Measurements from ENCODE around the gene CSF2RB. TPM values are rescaled to one million over a fixed set of nuclear protein-coding genes. Genes with fewer than 3 reads are reported as not detected.

The CSF2RB gene
- total RNA-seq (ENCODE audit: low replicate concordance) = 0.03 TPM in 1 of 2 replicates, not detected in the other

DNA sequence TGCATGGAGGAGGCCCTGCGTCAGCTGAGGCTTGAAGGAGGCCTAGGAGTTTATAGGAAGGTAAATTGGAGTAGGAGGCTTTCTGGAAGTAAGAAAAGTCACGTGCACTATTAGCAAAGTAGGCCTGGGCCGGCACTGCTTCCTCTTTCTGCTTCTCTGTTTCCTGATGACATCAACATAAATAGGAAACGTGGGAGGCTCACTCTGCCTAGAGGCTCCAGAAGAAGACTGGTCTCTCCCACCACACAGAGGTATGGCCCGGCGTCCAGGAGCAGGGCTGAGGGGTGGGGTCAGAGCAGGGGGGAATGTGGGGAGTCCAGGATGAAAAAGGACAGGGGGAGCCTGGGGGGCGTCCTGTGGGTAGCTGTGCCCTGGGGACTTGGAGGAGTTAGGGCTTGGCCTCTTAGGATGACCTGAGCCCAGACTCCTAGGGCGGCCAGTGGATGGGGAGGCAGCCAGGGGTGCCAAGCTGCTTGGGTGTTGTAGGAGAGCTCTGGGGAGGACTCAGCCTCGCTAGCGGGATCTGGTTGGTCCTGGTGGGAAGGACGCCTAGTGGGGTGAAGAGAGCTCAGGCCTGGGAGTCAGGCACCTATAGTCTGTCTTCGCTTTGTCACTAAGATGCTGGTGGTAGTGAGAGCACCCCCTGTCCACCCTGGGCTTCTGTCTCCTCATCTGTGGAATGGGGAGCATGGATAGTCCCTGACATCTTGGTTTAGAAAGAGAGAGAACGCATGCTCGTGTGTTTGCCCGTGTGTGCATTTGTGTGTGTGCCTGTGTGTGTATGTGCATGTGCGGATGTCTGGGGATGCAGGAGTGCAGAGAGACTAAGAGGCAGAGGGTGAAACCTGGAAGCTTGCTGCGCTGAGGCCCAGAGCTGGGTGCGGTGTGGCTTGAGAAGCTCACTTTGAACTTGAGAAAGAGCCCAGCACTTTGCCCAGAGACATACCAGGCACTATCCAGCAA lies at the start of gene CSF2RB:
CSF2RB (plus strand) TSS at position 202 of the 963 bp plus-strand sequence. CDS start 8,580 bp downstream, outside the sequence.
- Histone ChIP-seq H2AFZ (replicated peaks) (peak within 1 kb of the TSS; percentile 38), H3K9ac (no peak within 1 kb of the TSS), H3K4me1 (peaks cover 13% of the 10 kb centered on the region), H3K4me2 (no peak within 1 kb of the TSS), H3K36me3 (no peaks in the 10 kb centered on the region), H3K4me3 (no peak within 1 kb of the TSS), H3K27ac (no peak within 1 kb of the TSS), H3F3A (ENCODE audit: low read depth) (no peaks in the 10 kb centered on the region), H3K27me3 (peaks cover 37% of the 10 kb centered on the region), H4K20me1 (ENCODE audit: low read depth) (no peaks in the 10 kb centered on the region), H3K9me3 (ENCODE audit: low read depth) (no peaks in the 10 kb centered on the region), H3K79me2 (ENCODE audit: low read depth) (no peaks in the 10 kb centered on the region)
- H3K4me3 Mint-ChIP-seq = no peak within 1 kb of the TSS
- H3K27me3 Mint-ChIP-seq (ENCODE audit: insufficient read depth, low read depth) = peaks cover 7% of the 10 kb centered on the region
- no peak for DNase-seq (ENCODE audit: low spot score)
- no peak for TF ChIP-seq EZH2 (IDR thresholded peaks at IDR 0.05)
- TF ChIP-seq, protein P1, sequence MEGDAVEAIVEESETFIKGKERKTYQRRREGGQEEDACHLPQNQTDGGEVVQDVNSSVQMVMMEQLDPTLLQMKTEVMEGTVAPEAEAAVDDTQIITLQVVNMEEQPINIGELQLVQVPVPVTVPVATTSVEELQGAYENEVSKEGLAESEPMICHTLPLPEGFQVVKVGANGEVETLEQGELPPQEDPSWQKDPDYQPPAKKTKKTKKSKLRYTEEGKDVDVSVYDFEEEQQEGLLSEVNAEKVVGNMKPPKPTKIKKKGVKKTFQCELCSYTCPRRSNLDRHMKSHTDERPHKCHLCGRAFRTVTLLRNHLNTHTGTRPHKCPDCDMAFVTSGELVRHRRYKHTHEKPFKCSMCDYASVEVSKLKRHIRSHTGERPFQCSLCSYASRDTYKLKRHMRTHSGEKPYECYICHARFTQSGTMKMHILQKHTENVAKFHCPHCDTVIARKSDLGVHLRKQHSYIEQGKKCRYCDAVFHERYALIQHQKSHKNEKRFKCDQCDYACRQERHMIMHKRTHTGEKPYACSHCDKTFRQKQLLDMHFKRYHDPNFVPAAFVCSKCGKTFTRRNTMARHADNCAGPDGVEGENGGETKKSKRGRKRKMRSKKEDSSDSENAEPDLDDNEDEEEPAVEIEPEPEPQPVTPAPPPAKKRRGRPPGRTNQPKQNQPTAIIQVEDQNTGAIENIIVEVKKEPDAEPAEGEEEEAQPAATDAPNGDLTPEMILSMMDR (IDR thresholded peaks at IDR 0.05) = no peak
- no peak for TF ChIP-seq EZH2phosphoT487 (IDR thresholded peaks at IDR 0.05)
- H3K9me3 Mint-ChIP-seq = no peaks in the 10 kb centered on the region
- peaks cover 12% of the 10 kb centered on the region for H3K4me1 Mint-ChIP-seq
- H3K36me3 Mint-ChIP-seq = no peaks in the 10 kb centered on the region
- H3K27ac Mint-ChIP-seq = no peak within 1 kb of the TSS

DNA sequence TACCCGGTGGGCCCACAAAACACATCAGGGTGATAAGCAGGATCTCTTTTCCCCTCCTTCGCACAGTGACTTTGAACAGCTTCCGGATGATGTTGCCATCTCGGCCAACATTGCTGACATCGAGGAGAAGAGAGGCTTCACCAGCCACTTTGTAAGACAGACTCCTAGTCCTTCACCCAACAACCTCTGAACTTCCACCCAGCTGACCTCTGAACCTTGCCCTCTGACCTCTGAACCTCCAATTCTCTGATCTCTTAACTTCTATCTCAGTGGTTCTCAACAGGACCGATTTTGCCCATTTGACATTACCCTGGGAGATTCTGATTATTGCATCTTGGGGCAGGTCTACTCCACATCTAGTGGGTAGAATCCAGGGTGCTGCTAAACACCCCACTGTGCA lies 49.4 kb upstream of the CSF2RB start:
- H3K9ac ChIP-seq = no peak overlapping the region
- no peaks in the 10 kb centered on the region for H3F3A ChIP-seq (ENCODE audit: low read depth)
- DNase-seq (ENCODE audit: low spot score) = no peak
- Mint-ChIP-seq H3K4me3 (no peak overlapping the region), H3K4me1 (no peaks in the 10 kb centered on the region), H3K27me3 (ENCODE audit: insufficient read depth, low read depth) (peaks cover 18% of the 10 kb centered on the region), H3K36me3 (no peaks in the 10 kb centered on the region), H3K27ac (no peak overlapping the region), H3K9me3 (no peaks in the 10 kb centered on the region)
- no peaks in the 10 kb centered on the region for H3K4me1 ChIP-seq
- no peak overlapping the region for H3K27ac ChIP-seq
- H3K9me3 ChIP-seq (ENCODE audit: low read depth) = no peaks in the 10 kb centered on the region
- H3K4me3 ChIP-seq = no peak overlapping the region
- no peak overlapping the region for H2AFZ ChIP-seq (replicated peaks)
- no peak overlapping the region for H3K4me2 ChIP-seq
- H4K20me1 ChIP-seq (ENCODE audit: low read depth) = no peaks in the 10 kb centered on the region
- H3K79me2 ChIP-seq (ENCODE audit: low read depth) = no peaks in the 10 kb centered on the region
- TF ChIP-seq, protein P1 (IDR thresholded peaks at IDR 0.05) = no peak
- TF ChIP-seq EZH2phosphoT487 (IDR thresholded peaks at IDR 0.05) (no peak), EZH2 (IDR thresholded peaks at IDR 0.05) (no peak)
- no peaks in the 10 kb centered on the region for H3K36me3 ChIP-seq
- peaks cover 14% of the 10 kb centered on the region for H3K27me3 ChIP-seq

DNA sequence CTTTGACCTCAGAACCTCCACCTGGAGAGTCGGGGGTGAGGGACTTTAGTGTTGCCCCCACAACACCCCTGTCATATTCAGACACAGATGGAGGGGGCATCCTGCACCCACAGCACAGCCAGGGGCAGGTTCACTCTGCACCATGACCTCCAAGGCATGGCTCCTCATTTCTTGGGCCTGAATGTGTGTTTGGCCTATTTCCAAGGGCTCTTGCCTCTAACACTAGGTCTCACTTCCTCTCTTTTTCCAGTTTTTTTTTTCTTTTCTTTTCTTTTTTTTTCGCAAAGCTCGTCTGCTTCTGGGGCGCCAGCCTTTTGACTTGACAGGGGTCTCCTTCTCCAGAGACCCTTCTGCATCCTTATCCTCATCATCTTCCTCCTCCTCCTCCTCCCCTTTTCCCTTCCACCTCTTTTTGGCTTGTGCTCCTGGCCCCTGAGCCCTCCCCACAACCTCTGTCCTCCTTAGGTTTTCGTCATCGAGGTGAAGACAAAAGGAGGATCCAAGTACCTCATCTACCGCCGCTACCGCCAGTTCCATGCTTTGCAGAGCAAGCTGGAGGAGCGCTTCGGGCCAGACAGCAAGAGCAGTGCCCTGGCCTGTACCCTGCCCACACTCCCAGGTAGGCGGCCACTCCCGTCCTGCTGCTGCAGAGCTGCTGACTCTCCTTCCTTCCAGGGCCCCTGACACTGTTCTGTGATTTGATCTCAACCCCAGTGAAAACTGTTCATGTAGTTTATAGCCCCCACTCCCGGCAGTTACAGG lies 48.8 kb upstream of the CSF2RB start:
- Mint-ChIP-seq H3K27ac (no peak overlapping the region), H3K27me3 (ENCODE audit: insufficient read depth, low read depth) (peaks cover 18% of the 10 kb centered on the region), H3K4me3 (no peak overlapping the region), H3K9me3 (no peaks in the 10 kb centered on the region), H3K36me3 (no peaks in the 10 kb centered on the region), H3K4me1 (no peaks in the 10 kb centered on the region)
- DNase-seq (ENCODE audit: low spot score) = no peak
- TF ChIP-seq, protein P1 (IDR thresholded peaks at IDR 0.05) = no peak
- TF ChIP-seq EZH2phosphoT487 (IDR thresholded peaks at IDR 0.05) = no peak
- Histone ChIP-seq H2AFZ (replicated peaks) (no peak overlapping the region), H3K4me1 (no peaks in the 10 kb centered on the region), H3K4me3 (no peak overlapping the region), H3K9me3 (ENCODE audit: low read depth) (no peaks in the 10 kb centered on the region), H3F3A (ENCODE audit: low read depth) (no peaks in the 10 kb centered on the region), H3K27ac (no peak overlapping the region), H3K79me2 (ENCODE audit: low read depth) (no peaks in the 10 kb centered on the region), H3K4me2 (no peak overlapping the region), H3K9ac (no peak overlapping the region), H4K20me1 (ENCODE audit: low read depth) (no peaks in the 10 kb centered on the region), H3K36me3 (no peaks in the 10 kb centered on the region), H3K27me3 (peaks cover 13% of the 10 kb centered on the region)
